SU-DHL-6 (cell line): ENCODE measurements around the gene CIT.

Source experiments
- EZH2phosphoT487 ChIP-seq: fragments of 200-600 bp; sonication (generic), shearing (Covaris generic); conservative IDR thresholded peaks from 2 replicates; pipeline ENCODE4 v1.6.1; 2018; ENCODE audit warnings: mild to moderate bottlenecking, antibody characterized with exemption, low read length, moderate library complexity, mixed read lengths
- TF ChIP-seq, protein P1 (sequence below): fragments of 200-600 bp; sonication (generic); IDR thresholded peaks from one replicate; pipeline ENCODE4 v1.5.1; 2017; ENCODE audit warnings: antibody characterized with exemption, mild to moderate bottlenecking, low read length, moderate library complexity; ENCODE audit not compliant: insufficient read depth, poor library complexity, severe bottlenecking

DNA sequence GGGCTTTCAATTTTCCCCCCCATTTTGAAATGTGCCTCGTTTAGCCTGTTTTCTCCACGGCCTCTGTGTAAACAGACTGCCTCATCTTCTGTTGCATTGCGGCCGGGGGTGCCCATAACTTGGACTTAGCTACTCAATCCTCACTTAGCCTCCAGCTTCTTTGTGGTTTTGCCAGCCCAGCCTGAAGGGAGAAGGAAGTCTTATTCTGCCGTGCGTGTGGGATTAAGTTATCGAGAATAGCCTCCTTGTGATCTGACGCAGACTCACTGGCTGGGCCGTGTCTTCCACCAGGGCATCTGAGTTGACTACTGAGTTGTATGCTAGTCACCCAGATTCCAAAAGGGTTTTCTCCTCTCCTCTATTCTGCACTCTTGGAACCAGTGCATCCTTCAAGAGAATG lies 201.1 kb downstream of the CIT start:
- TF ChIP-seq, protein P1, sequence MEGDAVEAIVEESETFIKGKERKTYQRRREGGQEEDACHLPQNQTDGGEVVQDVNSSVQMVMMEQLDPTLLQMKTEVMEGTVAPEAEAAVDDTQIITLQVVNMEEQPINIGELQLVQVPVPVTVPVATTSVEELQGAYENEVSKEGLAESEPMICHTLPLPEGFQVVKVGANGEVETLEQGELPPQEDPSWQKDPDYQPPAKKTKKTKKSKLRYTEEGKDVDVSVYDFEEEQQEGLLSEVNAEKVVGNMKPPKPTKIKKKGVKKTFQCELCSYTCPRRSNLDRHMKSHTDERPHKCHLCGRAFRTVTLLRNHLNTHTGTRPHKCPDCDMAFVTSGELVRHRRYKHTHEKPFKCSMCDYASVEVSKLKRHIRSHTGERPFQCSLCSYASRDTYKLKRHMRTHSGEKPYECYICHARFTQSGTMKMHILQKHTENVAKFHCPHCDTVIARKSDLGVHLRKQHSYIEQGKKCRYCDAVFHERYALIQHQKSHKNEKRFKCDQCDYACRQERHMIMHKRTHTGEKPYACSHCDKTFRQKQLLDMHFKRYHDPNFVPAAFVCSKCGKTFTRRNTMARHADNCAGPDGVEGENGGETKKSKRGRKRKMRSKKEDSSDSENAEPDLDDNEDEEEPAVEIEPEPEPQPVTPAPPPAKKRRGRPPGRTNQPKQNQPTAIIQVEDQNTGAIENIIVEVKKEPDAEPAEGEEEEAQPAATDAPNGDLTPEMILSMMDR: no peak
- TF ChIP-seq EZH2phosphoT487: no peak
